HepG2 (cell line): ENCODE results near the gene DAG1. TPM values are rescaled to one million over a fixed set of nuclear protein-coding genes. Genes with fewer than 3 reads are reported as not detected.
A peak's percentile ranks its signal among the peaks of the same experiment; 100 is the strongest.

Experiments used
- BCLAF1 ChIP-seq: fragments of 450-650 bp; IDR thresholded peaks from 2 replicates; pipeline ENCODE4 v1.6.1; 2017; ENCODE audit warnings: mild to moderate bottlenecking
- FOXC1 ChIP-seq: sonication (generic); formaldehyde crosslinking; IDR thresholded peaks from 2 replicates; pipeline ENCODE4 v1.8.0; 2022; ENCODE audit warnings: mild to moderate bottlenecking, missing genetic modification reagents, borderline replicate concordance
- HNF1B ChIP-seq: sonication (generic); formaldehyde crosslinking; IDR thresholded peaks from 2 replicates; pipeline ENCODE4 v1.5.1; 2020; ENCODE audit warnings: mild to moderate bottlenecking, moderate library complexity, missing genetic modification reagents
- HOMEZ ChIP-seq: IDR thresholded peaks from 2 replicates; pipeline ENCODE4 v1.6.1; 2016; ENCODE audit warnings: low read depth
- KLF11 ChIP-seq: IDR thresholded peaks from 2 replicates; pipeline ENCODE4 v1.6.1; 2016; ENCODE audit warnings: missing compliant biosample characterization
- MAFG ChIP-seq: sonication (generic); formaldehyde crosslinking; IDR thresholded peaks from 2 replicates; pipeline ENCODE4 v1.5.1; 2020; ENCODE audit warnings: mild to moderate bottlenecking, missing genetic modification reagents
- MIER3 ChIP-seq: IDR thresholded peaks from 2 replicates; pipeline ENCODE4 v1.6.1; 2016; ENCODE audit warnings: missing compliant biosample characterization, borderline replicate concordance
- MTF2 ChIP-seq: sonication (generic); formaldehyde crosslinking; IDR thresholded peaks from 2 replicates; pipeline ENCODE4 v1.5.0; 2020; ENCODE audit warnings: missing genetic modification reagents, borderline replicate concordance
- NFE2 ChIP-seq: sonication (generic); formaldehyde crosslinking; IDR thresholded peaks from 2 replicates; pipeline ENCODE4 v1.4.0; 2020; ENCODE audit warnings: missing genetic modification reagents
- NFIB ChIP-seq: sonication (generic); formaldehyde crosslinking; IDR thresholded peaks from 2 replicates; pipeline ENCODE4 v1.9.0; 2021; ENCODE audit warnings: missing genetic modification reagents, mild to moderate bottlenecking, borderline replicate concordance
- PRPF4 ChIP-seq: fragments of 200-400 bp; formaldehyde crosslinking; IDR thresholded peaks from 2 replicates; pipeline ENCODE4 v1.6.1; 2016; ENCODE audit warnings: low read length, low read depth; ENCODE audit not compliant: poor library complexity, severe bottlenecking
- RFX3 ChIP-seq: IDR thresholded peaks from 2 replicates; pipeline ENCODE4 v1.6.1; 2016; ENCODE audit warnings: missing biosample characterization, missing genetic modification reagents
- SNRNP70 ChIP-seq: fragments of 200-400 bp; formaldehyde crosslinking; IDR thresholded peaks from 2 replicates; pipeline ENCODE4 v1.6.1; 2017; ENCODE audit warnings: mild to moderate bottlenecking, low read depth, low read length, moderate library complexity
- ZNF124 ChIP-seq: sonication (generic); formaldehyde crosslinking; IDR thresholded peaks from 2 replicates; pipeline ENCODE4 v1.4.0; 2020; ENCODE audit warnings: missing genetic modification reagents
- ZNF615 ChIP-seq: sonication (generic); formaldehyde crosslinking; IDR thresholded peaks from 2 replicates; pipeline ENCODE4 v1.5.0; 2020; ENCODE audit warnings: mild to moderate bottlenecking, missing genetic modification reagents, borderline replicate concordance
- ZNF784 ChIP-seq: sonication (generic); formaldehyde crosslinking; IDR thresholded peaks from 2 replicates; pipeline ENCODE4 v1.5.1; 2020; ENCODE audit warnings: missing genetic modification reagents, mild to moderate bottlenecking, borderline replicate concordance
- ZSCAN12 ChIP-seq: sonication (generic); formaldehyde crosslinking; IDR thresholded peaks from 2 replicates; pipeline ENCODE4 v1.9.0; 2021; ENCODE audit warnings: mild to moderate bottlenecking, missing genetic modification reagents
- ZSCAN30 ChIP-seq: sonication (generic); formaldehyde crosslinking; IDR thresholded peaks from 2 replicates; pipeline ENCODE4 v1.5.0; 2020; ENCODE audit warnings: mild to moderate bottlenecking, missing genetic modification reagents
- ZXDC ChIP-seq: sonication (generic); formaldehyde crosslinking; IDR thresholded peaks from 2 replicates; pipeline ENCODE4 v1.5.0; 2020; ENCODE audit warnings: mild to moderate bottlenecking, missing genetic modification reagents
- polyA plus RNA-seq, 8 experiments: library from polyadenylated mRNA; depleted of rRNA in 3 of 8; stranded (reverse) in 7 of 8; unstranded in 1 of 8; fragments of >200 nt; fragmentation: Illumina TruSeq in 4 of 8; extraction: Trizol in 4 of 8; gene quantifications; 2 replicates each; pipeline versions ENCODE4 v1.2.1 to v1.2.3, GENCODE V29; 2011 to 2016; ENCODE audit warnings: low read depth in 4 of 8, missing spikeins in 1 of 8, mixed read lengths in 1 of 8; ENCODE audit not compliant: insufficient read depth in 1 of 8
- total RNA-seq, 5 experiments: library from RNA; depleted of rRNA; stranded (reverse); fragments of >200 nt; fragmentation: Illumina TruSeq; extraction: Trizol; gene quantifications; 2 replicates each; pipeline ENCODE4 v1.2.3, GENCODE V29; 2016; ENCODE audit warnings: low read depth in 1 of 5

The DAG1 gene
- total and polyA plus RNA-seq, 2 of the 13 experiments (the other 11 are each of a cell fraction or from before 2014, with no cell fraction given), result 47.3 to 50.4 TPM

GRCh38 chr3:49500732-49501609, 30.9 kb downstream of the DAG1 start (continued):
- TF ChIP-seq ZXDC (CRISPR knock-in tag), result no peak
- TF ChIP-seq ZNF615, result no peak
- no peak for TF ChIP-seq NFIB (CRISPR knock-in tag)
- no peak for TF ChIP-seq ZSCAN12 (CRISPR knock-in tag)
- no peak for TF ChIP-seq ZSCAN30 (CRISPR knock-in tag)
- no peak for TF ChIP-seq HNF1B (CRISPR knock-in tag)
- TF ChIP-seq KLF11, result no peak; the same call in 1 of the 2 replicates
- no peak for TF ChIP-seq MTF2
- TF ChIP-seq ZNF124 (CRISPR knock-in tag), result no peak
- TF ChIP-seq ZNF784, result no peak
- TF ChIP-seq RFX3 (CRISPR knock-in tag), result no peak
- no peak for TF ChIP-seq MAFG (CRISPR knock-in tag)
- no peak for TF ChIP-seq PRPF4
- TF ChIP-seq FOXC1 (CRISPR knock-in tag), result no peak
- TF ChIP-seq NFE2 (CRISPR knock-in tag), result no peak
- TF ChIP-seq SNRNP70, result no peak
- peak; percentile 66 for TF ChIP-seq HOMEZ (CRISPR knock-in tag)
- no peak for TF ChIP-seq MIER3
- TF ChIP-seq BCLAF1, result no peak
